Measurements from ENCODE around the gene XYLT1. TPM values are rescaled to one million over a fixed set of nuclear protein-coding genes. Genes with fewer than 3 reads are reported as not detected.

XYLT1 gene
- total RNA-seq, 1 donor from 2014 or later = 1.6 TPM

GRCh38 chr16:17452922-17453321 is 17.8 kb downstream of the XYLT1 start:
- no peak for DNase-seq (ENCODE audit: low read depth)
- Histone ChIP-seq H3K4me3 (ENCODE audit: low read depth, low read length) (no peak overlapping the region), H3K36me3 (ENCODE audit: control insufficient read depth, insufficient read depth, low read length) (no peaks in the 10 kb centered on the region), H3K27me3 (ENCODE audit: control insufficient read depth, insufficient read depth, low read length) (no peaks in the 10 kb centered on the region)
- TF ChIP-seq CTCF (IDR thresholded peaks at IDR 0.05; ENCODE audit: insufficient read depth, low read length, poor library complexity, severe bottlenecking) = no peak

DNA sequence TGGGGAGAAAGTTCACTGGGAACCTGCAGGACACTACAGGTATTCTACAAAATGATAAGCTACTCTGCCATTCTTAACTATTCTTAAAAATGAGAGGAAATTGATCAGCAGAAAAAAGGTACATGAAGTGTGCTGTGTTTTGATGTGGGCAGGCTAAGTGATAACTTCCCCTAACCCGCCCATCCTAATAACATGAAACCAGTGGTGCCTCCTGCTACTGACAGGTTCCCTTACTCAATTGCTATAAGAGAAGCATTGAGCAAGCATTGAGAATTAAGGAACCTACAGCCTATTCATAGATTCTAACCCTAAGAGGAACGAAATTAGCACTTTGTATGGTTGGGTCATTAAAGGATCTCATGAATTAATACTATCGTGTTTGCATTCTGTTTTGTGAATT is 18.9 kb downstream of the XYLT1 start:
- no peak overlapping the region for H3K4me3 ChIP-seq (ENCODE audit: low read depth, low read length)
- no peak for DNase-seq (ENCODE audit: low read depth)
- no peaks in the 10 kb centered on the region for H3K36me3 ChIP-seq (ENCODE audit: control insufficient read depth, insufficient read depth, low read length)
- TF ChIP-seq CTCF (IDR thresholded peaks at IDR 0.05; ENCODE audit: insufficient read depth, low read length, poor library complexity, severe bottlenecking) = no peak
- H3K27me3 ChIP-seq (ENCODE audit: control insufficient read depth, insufficient read depth, low read length) = no peaks in the 10 kb centered on the region

GRCh38 chr16:17450291-17450690 is 20.5 kb downstream of the XYLT1 start:
- Histone ChIP-seq H3K4me3 (ENCODE audit: low read depth, low read length) (no peak overlapping the region), H3K27me3 (ENCODE audit: control insufficient read depth, insufficient read depth, low read length) (no peaks in the 10 kb centered on the region), H3K36me3 (ENCODE audit: control insufficient read depth, insufficient read depth, low read length) (no peaks in the 10 kb centered on the region)
- no peak for DNase-seq (ENCODE audit: low read depth)
- TF ChIP-seq CTCF (IDR thresholded peaks at IDR 0.05; ENCODE audit: insufficient read depth, low read length, poor library complexity, severe bottlenecking) = no peak

DNA sequence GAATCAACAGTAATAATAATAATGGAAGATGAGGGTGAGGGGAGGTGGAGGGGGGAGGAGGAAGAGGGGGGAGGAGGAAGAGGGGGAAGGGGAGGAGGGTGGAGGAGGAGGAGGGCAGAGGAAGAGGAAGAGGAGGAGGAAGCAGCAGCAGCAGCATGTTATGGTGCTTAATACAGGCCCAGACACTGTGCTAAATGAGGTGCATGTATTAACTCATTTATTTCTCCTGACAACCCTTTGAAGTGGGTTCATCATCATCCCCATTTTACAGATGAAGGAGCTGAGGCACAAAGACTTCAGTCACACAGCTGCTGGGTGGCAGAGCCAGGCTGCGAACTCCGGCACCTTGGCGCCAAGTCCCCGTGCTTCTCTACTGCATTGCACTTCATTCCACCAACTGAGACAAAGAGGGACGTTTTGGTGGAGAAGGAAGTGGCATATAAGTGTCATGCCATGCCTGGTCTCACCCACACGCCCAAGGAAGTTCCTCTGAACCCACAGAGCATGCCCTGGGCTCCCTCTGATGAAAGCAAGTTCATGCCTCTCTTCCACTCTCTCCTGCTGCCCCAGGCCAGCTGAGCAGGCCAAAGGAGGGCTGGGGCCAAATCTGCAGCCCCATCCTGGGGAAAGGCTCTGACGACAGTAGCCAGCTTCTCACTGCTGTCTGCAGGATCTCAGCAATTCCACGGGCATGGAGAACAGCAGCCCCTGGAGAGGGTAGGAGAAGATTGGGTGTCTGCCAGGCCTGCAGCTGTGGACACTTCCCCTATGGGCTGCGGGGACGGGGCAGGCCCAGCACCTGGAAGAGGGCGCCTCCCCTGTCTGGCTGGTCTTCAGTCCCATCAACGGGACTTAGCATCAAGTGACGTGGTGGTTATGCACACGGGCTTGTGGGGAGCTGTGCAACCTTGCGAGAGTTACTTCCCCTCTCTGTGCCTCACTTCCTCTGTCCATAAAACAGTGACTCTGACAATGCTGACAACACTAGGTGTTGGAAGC is 21.8 kb downstream of the XYLT1 start:
- no peak for TF ChIP-seq CTCF (IDR thresholded peaks at IDR 0.05; ENCODE audit: insufficient read depth, low read length, poor library complexity, severe bottlenecking)
- no peaks in the 10 kb centered on the region for H3K27me3 ChIP-seq (ENCODE audit: control insufficient read depth, insufficient read depth, low read length)
- DNase-seq (ENCODE audit: low read depth) = no peak
- no peak overlapping the region for H3K4me3 ChIP-seq (ENCODE audit: low read depth, low read length)
- no peaks in the 10 kb centered on the region for H3K36me3 ChIP-seq (ENCODE audit: control insufficient read depth, insufficient read depth, low read length)

DNA sequence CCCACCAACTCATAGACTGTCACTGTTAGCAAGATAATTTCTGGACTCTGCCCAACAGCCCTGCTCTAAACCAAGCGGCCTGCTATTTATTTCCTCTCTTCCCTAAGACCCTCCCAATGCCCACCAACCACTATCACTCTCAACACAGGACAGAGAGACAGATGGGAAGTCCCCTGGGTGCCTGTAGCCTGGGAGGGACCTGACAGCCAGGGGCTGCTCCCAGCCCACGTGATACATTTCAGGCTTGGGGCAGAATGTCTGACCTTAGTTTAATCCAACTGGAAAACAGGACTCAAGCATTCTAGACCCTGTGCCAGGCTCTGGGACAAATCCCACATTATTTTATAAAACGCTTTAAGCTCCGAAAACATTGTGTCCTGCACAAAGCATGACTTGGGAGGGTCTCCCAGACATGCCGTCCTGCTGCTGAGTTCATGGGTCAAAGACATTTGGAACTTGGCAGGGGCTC is 23.6 kb downstream of the XYLT1 start:
- TF ChIP-seq CTCF (IDR thresholded peaks at IDR 0.05; ENCODE audit: insufficient read depth, low read length, poor library complexity, severe bottlenecking) = no peak
- DNase-seq (ENCODE audit: low read depth) = no peak
- no peaks in the 10 kb centered on the region for H3K36me3 ChIP-seq (ENCODE audit: control insufficient read depth, insufficient read depth, low read length)
- H3K27me3 ChIP-seq (ENCODE audit: control insufficient read depth, insufficient read depth, low read length) = no peaks in the 10 kb centered on the region
- no peak overlapping the region for H3K4me3 ChIP-seq (ENCODE audit: low read depth, low read length)
